ENCODE measurements around the gene BRD7.

BRD7 gene

DNA sequence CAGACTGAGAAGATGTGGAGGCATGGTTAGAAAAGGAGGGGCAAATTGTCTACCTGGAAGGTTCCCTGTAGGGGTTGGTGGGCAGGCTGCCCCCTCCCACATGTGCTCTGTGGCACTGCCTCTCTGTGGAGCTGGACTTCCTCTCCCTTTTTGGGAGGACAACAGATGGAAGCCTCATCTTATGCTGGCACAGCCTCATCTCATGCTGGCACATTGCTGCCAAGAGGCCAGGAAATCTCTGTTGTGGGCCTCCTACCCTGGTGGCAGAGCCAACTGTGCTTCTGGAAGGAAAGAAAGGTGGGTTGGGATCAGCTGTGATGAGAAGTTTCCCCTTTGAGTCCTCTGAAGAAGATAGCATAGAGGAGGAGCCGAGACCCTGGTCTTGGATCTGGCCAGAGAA lies 19.7 kb upstream of the BRD7 start:
- DNase-seq = peak; percentile 72

DNA sequence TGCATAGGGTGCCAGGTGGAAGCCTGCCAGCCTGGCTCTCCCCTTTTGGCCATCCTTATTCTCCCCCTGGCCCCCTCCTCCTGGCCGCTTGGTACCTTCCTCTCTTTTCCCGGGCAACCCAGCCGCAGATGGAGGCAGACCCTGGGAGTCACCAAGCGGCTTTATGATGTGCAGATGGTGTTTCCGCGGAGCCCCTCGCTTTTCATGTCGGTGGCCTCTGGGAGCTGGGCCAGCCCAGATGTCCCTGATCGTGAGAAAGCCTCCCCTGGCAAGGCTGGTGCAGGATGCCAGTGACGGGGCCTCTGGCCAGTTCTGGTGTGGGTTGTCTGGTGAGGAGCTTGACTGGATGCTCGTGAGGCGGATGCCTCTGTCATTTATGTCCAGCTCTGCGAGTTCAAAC lies 18.0 kb upstream of the BRD7 start:
- DNase-seq = peak; percentile 86

DNA sequence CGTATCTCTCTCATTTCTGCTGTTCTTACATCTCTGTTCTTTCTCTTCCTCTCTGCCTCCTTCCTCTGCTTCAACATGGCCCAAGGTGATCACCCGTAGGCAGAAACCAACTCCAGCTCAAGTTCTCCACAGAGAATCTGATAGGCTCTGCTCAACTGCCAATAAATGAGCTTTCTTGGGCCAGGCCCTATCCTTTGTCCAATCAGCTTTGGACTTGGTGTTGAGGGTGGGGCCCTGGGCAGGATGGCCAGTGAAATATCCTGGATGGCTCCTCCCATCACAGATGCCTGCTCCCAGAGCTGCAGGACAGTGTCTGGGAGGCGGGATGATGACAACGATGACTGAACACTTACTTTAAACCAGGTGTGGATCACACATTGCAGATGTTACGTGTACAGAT lies 17.4 kb upstream of the BRD7 start:
- peak; percentile 3 for DNase-seq

DNA sequence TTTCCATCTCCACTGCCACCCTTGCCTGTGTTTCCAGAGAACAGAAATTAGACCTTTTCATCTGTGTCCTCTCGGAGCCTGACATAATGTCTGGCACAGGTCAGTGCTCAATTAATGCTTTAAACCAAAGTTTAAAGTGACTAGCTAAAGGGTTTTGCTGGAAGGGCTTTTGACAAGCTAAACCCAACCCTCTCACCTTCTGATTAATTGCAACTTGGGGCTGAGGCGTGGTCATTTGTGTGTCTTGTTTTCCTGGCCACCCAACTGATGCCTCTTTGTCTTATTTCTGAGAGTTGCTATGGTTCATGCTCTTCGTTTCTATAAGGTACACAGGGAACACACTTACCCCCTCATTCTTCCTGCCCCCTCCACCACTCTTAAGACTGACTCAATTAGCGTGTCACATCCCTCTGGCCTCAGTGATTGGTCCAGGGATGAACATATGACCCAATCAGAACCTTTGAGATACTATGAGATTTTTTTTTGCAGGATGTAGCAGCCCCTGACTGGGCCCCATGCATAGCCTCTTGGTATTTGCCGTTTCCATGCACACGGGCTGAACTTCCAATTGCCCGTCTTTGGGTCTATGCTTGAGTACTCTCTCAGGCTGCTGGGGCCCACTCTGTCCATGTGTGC lies 15.8 kb upstream of the BRD7 start:
- DNase-seq = no peak

DNA sequence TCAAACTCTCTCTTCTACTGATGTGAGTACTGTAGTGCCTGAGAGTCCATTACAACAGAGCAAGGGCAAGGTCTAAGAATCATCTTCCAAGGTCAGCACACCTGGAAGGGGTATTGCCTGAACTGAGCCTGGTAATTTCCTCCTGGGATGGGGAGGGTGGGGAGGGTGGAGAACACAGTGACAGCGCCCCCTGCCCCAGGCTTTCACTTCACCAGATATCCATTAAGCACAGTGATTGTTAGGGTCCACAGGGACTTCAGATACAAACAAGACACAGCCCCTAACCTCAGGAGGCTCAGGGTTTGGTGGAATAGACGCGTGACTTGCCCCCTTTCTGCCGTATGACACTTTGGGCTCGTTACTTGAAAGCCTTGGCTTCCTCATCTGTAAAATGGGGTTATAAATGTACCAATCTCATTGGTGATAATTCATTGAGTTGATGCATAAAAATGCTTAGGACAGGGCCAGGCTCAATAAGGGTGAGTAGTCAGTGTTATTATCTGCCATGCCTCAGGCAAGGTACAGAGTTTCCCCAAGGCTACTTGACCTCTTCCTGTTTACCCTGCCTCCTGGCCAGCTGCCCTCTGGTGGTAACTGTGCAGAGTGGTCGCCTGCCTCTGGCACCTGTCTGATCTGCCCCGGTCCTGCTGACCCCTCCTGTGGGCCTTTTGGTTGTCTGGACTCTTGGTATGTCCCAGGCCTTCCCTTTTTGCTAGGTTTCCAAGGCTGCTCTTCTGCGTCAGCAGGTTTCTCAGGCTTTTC lies 13.1 kb upstream of the BRD7 start:
- no peak for DNase-seq

DNA sequence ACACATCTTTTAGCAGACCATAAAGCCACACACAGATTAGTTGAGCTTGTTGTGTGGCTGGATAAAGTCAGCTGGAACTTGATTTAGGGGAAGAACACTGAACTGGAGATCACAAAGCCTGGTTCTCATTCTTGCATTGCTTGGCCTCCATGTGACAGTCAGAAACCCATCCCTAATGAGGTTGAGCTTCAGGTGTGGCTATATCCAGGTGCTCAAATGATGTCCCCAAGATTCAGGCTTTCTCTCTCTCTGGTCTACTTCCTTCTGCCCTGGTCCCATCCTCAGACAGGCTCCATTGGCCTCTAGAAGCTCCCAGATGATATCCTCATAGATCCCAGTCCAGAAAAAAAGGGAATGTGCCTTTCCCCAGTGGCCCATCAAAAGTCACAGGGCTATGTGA lies 9.6 kb upstream of the BRD7 start:
- DNase-seq = no peak

DNA sequence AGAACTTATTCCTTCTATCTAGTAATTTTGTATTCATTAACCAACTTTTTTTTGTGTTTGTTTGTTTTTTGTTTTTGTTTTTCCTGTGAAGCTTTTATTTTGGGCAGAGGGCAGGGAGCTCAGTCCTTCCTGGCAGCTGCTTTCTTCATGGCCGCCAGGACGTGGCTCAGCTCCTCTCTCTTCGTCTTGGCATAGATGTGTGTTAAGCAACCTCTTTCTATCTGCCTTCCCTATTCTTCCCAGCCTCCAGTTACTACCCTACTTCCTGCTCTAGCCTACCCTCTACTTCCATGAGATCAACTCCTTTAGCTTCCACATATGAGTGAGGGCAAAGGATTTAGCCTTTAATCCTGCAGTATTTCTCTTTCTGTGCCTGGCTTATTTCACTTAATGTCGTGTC lies 8.2 kb upstream of the BRD7 start:
- no peak for DNase-seq

DNA sequence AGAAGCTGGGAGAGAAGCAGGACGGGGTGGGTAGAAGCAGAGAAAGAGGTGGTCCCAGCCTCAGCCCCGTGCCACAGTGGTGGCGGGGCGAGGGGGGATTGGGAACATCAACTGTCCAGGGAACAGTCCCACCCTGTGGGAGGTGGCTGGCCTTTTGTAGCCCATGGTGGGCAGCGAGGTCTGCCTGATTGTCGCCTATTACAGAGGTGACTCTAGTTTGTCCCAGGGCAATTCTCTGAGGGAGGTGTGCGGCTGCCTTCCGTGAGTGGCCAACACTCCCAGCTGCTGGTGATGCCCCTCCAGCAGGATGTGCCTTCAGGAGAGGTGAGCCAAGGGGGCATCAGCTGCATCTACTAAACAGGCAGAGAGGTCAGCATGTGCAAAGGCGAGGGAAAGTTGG lies 5.0 kb upstream of the BRD7 start:
- no peak for DNase-seq

DNA sequence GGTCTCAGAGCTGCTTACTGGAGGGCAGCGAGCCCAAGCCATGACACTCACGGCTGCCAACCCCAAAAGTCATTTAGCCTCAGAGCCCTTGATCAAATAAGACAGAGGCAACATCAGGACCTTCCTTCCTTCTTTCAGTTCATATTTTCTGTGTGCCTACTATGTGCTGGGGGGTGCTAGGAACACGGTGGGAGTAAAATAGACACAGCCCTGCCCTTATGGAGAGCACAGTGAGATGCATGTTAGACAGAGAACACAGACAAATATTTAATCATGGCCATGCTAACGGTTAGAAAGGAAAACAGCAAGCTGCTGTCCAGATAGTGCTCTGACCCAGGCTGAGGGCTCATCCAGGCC lies 4.5 kb upstream of the BRD7 start:
- DNase-seq = no peak

DNA sequence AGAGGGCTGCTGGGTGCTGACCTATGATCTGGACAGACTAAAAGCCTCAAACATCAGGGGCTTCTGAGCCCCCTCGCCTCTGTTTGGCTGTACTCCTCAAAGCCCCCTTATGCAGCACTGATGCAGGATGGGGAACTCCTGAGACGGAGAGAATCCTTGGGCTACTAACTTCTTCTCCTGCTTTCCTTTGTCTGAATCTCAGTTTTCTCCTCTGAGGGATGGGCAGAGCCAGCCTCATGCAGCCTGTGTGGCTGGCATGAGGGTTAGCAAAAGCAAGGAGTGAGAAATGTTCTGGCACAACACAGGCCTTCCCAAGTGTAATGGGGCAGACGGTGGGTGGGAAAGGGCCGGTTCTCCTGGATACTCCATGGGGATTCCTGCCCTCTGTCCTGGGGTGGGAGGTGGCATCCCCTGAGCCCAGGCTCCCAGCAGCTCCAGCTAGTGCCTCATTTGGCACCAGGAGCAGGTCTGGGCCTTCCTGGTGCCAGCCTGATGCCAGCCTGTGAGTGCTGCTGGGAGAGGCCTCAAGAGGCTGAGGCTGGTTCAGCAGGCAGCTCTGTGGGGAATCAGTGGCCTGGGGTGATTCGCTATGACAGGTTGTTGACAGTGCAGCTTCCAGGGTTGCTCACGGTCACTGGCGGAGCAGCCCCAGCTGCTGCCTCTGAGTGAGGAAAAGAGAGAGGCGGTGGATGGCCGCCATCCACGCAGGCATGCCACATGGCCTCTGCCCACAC lies 4.0 kb upstream of the BRD7 start:
- DNase-seq = peak; percentile 22

DNA sequence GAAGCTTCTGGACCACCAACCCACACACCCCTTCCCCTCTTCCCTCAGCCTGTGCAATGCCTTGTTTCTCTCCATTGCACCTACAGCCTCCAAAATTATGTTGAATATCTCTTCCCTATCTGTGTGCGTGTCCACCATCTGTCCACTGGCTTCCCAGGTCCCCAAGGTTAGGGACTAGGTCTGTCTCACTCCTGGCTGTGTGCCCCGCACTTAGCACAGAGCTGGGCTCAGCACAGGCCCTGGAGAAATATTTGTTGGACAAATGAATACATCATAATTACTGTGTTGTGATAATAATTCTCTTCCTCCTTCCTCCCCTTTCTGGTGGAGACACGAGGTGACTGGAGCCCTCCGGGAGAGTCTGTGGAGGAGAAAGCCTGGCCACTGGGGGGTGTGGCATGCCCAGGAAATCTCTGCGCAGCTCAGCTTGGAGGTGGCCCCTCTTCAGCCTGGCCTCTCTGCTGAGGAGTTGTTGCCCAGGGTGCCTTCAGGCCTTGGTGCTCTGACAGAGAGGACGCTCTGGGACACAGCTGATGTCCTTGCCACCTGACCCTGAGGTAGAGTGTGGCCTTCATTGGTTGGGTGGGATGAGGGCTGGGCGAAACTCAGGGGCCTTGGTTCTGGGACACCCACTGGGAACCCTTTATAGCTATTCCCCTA lies 3.3 kb upstream of the BRD7 start:
- DNase-seq = no peak

DNA sequence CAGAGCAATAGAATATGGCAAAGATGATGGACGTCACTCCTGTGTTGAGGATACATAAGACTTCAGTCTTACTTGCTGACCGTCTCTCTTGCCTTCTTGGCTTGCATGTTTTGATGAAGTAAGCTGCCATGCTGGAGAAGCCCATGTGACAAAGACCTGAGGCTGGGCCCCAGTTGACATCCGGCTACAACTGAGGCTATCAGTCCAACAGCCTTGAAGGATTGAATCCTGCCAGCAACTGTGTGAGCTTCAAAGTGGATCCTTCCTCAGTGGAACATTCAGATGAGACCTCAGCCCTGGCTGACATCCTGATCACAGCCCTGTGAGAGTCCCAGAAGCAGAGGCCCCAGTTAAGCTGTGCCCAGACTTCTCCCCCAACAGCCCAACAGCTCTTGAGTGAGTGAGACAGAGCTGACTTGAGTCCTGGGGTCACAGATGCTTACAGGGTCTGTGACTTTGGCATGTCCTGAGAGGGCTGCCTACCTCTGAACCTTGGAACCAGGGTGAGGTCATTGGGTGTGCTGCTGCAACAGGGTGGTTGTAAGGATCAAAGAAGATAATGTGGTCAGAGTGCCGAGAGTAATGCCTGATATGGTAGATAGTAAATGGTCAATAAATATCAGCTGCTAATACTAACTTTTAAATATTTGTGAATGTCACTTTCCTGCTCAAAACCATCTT lies 2.4 kb upstream of the BRD7 start:
- no peak for DNase-seq

DNA sequence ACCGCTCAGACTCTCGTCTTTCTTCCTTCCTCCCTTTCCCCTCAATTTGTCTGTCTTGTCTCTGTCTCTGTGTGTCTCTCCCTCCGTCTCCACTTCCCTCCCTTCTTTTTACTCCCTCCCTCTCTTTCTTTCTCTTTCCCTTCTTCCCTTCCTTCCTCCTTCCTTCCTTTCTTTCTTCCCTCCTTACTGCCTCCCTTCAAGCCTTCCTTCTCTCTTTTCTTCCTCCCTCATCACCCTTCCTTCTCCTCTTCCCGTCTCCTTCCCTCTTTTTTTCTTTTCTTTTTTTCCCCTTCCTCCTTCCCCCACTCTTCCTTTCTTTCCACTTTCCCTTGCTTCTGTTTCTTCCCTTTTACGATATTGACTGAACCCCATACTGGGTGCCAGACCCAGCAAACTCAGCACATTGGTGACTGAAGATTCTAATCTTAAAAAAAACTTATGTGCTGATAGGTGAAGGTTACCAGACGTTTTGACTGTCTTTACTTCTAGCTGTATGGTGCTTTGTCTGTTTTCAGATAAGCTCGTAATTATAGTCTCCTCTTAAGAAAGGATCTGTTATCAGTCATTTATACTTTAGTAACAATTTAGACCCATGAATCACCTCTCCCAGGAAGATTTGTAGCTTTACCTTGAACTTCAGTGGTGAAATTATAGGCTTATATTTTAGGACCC lies 481 bp upstream of the BRD7 start:
- no peak for DNase-seq

DNA sequence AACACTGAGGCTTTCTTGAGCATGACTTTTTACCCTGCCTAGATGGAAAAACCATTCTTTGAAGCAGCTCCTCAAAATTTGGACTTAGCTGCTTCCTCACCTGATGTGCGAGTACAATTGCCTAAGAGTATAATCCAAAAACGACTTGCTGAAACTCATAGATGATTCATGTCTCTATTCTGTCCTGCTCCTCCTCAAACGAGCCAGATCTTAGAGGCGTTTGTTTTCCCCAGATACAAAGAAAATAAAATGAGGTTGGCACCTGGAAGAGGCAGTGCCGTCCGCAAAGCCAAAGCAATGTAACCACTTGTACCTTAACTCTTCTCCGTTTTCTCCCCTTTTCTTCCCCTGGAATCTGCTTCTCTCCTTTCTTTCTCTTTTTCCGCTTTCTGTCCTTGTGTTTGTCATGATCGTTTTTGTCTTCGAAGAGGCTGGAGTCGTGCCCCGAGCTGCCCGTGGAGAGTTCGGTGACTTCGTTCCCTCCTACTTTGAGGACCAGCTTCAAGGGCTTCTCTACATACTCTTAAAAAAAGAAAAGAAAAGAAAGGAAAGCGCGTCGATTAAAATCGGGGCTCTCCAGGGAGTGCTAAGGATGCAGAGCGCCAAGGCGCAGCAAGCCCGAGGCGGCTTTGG lies 895 bp downstream of the BRD7 start:
- no peak for DNase-seq

DNA sequence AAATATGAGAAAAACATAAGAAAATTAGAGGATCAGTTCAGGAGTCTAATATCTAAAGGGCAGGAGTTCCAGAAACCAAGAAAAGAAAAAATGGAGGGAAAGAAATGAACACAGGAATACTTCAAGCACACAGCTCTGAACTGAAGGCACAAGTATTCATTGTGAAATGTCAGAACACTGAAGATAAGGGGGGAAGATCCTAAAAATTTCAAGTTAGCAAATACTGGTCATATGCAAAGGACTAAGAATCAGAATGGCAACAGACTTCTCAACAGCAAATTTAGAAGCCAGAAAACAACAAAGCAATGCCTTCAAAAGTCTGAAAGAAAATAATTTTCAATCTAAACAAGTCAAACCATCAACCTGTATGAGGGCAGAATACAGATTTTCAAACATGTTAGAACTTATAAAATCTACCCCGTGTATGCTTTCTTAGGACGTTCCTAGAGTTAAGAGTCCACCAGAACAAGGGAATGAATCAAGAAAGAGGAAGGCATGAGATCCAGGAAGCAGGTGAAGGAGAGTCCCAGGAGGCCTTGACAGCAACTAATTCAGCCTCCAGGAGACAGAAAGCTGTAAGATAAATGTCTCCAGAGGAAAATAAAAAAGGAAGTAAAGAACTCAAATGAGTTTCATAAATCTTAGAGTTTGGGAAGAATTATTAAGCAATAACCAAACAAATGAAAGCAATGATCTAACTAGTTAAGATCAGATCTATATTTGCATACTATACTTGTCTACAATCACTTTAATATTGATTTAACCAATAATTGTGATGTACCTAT lies 2.8 kb downstream of the BRD7 start:
- DNase-seq = no peak

DNA sequence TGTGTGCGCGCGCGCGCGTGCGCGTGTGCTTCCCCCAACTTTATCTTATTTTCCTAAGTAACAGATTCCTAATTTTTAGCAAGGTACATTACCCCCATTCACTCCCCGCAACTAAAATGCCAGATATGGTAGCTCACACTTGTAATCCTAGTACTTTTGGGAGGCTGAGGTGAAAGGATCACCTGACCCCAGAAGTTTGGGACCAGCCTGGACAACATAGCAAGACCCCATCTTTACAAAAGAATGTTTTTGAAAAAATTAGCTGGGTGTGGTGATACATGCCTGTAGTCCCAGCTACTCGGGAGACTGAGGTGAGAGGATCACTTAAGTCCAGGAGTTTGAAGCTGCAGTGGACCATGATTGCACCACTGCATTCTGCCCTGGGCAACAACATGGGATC lies 5.1 kb downstream of the BRD7 start:
- no peak for DNase-seq

DNA sequence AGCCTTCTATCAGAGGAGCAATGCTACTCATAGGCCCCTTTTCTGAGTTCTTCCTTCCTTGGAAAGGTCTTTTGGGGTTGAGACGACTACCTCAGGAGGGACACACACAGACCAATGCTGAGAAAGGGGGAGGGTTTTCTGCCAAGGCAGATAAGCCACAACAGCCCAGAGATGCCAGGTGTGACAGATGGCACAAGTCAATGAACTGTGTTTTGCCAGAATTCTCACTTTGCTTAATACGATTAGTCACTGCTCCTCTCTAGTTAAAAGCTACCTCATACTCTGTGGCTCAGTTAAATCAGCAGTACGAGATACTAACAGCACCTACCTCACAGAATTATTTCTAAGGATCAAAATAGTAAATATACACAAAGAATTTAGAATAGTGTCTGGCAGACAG lies 8.0 kb downstream of the BRD7 start:
- peak; percentile 8 for DNase-seq

DNA sequence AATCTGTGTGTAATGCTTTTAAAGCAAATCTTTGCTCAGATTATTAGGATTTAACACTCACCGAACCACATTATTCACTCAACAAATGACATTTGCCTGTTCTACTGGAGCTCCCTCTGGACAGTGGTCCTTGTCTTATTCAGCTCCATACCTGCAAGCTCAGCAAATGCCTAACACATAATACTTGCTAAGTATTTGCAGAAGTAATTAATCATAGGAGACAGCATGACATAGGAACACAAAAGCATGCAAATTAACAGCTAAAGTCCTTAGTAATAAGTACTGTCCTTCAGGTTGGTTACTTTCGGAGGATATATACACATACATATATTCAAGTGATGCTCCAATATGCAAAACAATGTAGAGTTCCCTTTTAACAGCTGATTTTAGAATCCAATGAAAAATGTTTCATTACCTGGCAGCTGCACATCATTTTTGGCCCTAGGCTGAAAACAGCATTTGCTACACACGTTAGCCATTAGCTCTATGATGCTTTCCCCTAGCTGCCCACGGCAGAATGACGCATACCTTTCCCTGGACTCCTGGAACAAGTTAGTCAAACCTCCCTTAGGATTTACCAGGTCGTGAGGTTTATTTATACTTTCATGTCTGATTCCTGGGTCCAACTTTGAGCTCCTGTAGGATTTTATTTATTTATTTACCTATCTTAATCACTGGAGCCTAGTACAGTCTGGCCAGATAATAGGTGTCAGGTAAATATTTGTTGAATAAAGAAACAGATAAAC lies 8.6 kb downstream of the BRD7 start:
- DNase-seq = no peak

DNA sequence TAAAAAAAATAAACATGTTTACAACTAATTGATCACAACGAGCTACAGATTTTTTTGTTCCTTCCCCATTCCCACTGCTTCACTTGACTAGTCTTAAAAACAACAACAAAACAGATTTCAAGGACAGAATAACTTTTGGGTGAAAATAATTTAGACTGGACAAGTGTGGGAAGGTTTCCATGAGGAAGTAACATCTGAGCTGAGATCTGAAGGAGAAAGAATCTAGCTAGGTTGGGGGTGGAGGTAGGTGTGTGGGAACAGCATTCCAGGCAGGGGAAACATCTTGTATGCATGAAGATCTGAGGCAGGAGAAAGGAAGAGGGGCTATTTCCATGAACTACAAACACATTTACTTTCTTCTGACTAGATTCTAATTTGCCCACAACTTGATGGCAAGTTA lies 9.2 kb downstream of the BRD7 start:
- DNase-seq = no peak

DNA sequence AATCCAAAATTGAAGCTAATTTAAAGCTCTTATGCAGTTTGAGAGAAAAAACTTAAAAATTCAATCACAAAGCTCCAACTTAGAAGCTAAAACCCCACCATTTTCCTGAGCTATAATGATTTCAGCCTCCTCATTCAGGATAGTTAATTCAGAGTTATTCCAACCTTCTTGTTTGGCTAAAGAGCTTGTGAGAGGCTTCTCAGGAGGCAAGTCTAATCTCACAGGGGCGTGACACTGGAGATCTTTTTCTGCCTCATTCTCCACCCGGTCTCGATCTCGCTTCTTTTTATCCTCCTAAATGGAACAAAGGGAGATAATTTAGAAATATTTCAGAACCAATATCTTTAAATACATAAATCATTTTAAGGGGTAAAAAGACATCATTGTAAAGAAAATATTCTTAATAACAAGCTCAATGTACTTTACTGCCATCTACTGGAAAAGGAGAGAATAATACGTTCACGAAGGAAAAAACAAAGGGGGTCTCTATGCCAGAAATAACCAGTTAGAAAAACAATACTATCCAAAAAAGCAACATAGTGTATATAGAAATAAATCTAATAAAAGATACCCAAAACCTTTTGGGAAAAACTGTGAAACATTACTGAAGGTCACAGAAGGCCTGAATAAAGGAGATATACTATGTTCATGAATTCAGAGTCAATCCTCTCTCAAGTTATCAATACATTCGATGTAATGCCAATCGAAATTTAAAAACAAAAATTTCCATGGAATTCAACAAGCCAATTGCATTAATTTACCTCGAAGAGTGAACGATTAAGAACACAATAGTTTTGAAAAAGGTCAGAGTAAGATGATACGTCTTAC lies 13.9 kb downstream of the BRD7 start:
- DNase-seq = no peak
